ENCODE data around the gene HSPD1.

- TF ChIP-seq CTCF (IDR thresholded peaks at IDR 0.05; ENCODE audit: insufficient read depth, low read depth, low read length), result no peak
- TF ChIP-seq EZH2 (IDR thresholded peaks at IDR 0.05; ENCODE audit: insufficient read depth, low read length), result no peak
Observed at GRCh38 chr2:197450465-197450864, 49.2 kb downstream of the HSPD1 start.

Data from astrocyte (in vitro differentiated cells and primary cell).